HG03196 (cell line): Measurements from ENCODE around the gene PSMD9.

Experiments
- ATAC-seq: cut with Tn5 transposase; IDR thresholded peaks from one replicate; pipeline ENCODE4 v1.9.1; 2021; ENCODE audit not compliant: unreplicated experiment

PSMD9 gene

GRCh38 chr12:121953117-121953692 is 64.6 kb downstream of the PSMD9 start:
- no peak for ATAC-seq

GRCh38 chr12:121953695-121954094 is 65.1 kb downstream of the PSMD9 start:
- ATAC-seq: no peak

DNA sequence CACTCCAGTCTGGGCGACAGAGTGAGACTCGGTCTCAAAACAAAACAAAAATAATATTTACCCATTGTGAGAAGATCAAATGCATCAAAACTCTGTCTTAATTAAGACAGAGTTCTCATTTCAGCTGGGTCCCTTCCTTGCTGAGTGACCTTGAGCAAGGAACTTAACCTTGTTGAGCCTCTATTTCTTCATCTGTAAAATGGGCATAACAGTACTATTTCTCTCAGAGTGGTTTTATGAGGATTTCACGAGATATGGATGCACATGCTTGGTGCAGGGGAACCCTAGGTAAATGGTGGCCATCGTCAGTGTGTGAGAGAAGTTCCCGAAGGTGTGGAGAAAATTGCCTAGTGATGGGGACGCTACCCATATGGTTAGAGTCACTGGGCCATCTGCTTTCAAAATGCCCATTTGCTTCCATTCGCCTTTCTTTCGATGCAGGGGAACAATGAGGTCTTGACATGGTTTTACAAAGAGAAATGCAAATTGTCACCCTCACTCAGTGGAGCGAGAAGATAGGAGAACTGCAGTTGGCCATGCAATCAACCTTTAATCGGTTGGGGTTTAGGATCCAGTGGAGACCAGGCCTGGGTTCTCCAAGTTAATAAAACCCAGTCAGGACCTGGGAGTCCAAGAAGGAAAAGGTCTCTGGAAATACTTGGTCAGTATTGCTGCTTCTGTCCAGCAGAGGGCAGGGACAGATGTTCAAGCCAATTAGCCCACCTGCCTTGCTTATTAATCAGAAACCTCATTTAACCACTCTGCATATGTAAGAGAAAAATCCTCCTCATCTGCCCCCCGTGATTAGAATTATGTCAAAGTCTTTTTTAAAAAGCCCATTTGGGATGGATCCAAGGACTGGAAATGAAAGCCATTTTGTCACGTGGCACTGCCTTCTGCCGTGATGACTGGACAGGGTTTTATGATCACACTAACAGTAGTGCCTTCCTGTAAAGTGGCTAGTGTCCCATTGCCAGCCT is 67.0 kb downstream of the PSMD9 start:
- no peak for ATAC-seq

DNA sequence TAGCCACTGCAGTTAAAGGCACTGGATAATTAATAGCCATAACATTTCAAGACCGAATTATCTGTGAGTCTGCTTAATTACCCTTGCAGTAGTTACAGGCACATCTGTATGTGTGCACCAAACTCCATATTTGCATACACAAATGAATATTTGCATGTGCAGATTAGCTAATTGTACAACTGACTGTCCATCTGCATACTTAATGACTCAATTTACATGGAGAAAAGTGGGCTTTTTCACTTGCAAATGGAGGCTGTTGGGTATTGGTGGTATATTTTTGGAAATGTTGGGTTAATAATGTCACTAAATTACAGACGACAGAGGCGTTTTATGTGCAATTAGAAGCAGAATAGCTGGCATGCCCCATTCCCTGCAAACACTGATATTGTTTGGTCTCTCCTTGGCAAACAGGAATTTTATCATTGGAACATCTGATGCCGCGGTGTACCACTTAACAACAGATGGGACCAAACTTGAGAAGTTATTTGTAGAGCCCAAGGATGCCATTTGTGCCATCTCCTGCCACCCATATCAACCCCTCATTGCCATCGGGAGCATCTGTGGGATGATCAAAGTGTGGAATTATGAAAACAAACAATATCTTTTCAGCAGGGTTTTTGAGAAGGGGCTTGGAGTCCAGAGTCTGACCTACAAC is 69.4 kb downstream of the PSMD9 start:
- no peak for ATAC-seq

GRCh38 chr12:121958541-121959240 is 70.1 kb downstream of the PSMD9 start:
- ATAC-seq: no peak

- no peak for ATAC-seq
Observed at GRCh38 chr12:121960541-121960940, 72.0 kb downstream of the PSMD9 start.

DNA sequence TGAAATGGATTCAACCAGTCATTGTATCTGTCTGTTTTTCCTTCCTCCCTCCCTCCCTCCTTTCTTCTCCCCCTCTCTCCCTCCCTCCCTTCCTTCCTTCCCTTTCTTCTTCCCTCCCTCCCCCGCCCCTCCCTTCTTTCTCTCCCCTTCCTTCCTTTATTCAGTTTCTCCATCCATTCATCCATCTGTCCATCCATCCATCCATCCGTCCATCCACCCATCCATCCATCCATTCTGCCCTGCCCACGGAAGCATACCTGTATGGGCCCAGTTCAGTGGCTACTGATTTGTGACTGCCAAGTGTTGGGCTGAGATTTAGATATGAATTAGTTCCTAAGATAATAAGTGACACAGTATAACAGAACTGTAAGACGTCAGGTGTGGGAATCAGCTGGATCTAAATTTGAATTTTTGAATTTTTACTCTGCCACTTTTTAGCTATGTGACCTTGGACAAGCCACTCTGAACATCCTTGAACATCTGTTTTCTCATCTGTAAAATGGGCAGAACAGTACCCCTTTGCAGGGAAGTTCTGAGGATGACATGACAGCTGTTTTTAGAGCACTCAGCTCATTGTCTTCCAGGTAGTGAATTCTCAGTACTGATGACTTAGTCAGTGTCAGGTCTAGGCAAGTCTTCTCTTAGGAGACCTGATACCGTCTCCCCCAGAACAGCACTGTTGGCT is 72.7 kb downstream of the PSMD9 start:
- no peak for ATAC-seq

DNA sequence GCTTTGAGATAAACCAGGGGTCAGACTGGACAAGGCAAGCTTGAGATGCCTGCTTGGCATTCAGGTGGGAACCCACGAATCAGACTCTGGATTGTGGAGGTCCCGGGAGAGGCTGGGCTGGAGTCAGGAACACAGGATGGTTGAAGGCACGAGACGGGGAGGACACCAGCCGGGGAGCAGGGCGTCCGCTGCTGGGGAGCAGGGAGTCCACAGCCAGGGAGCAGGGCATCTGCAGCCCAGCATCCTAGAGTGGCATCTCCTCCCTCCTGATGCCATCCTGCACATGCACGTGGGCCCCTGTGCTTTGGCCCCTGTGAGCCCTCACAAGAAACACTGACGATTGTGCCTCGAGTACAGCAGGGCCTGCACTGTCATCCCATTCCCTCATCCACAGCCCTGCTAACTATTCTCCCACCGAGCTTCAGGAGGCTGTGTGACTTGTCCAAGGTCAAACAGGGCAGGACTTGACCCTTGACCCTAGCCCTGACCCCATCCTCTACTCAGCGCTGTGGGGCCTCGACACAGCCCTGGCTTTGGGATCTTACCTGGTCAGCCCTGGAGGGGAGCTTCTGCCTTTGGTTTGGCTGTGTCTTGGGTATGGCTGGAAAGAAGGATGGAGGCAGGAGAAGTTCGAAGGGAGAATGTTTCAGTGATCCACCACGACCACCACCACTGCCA is 74.9 kb downstream of the PSMD9 start:
- ATAC-seq: no peak

DNA sequence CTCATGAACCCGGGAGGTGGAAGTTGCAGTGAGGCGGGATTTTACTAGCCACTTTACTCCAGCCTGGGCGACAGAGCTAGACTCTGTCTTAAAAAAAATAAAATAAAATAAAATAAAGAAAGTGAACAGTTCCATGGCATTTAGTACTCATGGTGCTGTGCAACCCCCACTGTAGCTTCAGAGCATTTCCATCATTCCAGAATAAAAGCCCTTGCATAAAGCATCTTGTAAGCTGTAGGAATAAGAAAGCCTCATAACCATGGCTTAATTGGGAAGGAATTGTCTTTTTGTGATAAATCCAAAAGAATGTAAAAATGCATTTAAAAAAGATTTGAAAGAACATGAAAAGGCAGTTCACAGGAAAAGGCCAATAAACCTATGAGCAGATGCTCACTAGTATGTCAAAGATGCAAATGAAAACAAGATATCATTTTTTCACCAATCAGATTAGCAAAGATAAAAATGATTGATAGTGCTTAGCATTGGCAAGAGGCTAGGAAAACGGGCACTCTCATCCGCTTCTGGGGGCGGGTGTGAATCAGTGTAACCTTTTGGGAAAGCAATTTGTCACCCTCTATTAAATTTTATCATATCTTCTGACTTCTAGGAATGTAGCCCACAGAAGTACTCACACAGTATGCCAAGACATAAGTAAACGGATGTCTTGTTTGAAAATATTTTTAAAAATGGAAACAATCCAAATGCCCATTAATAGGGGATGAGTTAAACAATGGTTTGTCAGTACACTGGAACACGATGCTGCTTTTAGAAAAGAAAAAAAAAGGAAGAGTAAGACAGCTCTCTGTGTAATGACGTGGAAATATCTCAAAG is 76.4 kb downstream of the PSMD9 start:
- ATAC-seq: no peak

GRCh38 chr12:121966959-121967358 is 78.4 kb downstream of the PSMD9 start:
- no peak for ATAC-seq
